GM18520 (cell line): Measurements from ENCODE around the gene NCR1.
"Not testable (repeated sequence)": the region's sequence is repeated elsewhere in the genome, so short reads cannot be mapped to it uniquely, and the experiment has no call there.

Experiments
- ATAC-seq: cut with Tn5 transposase; IDR thresholded peaks from one replicate; pipeline ENCODE4 v1.9.1; 2021; ENCODE audit not compliant: unreplicated experiment

The NCR1 gene

GRCh38 chr19:54905803-54906511 is at the start of gene NCR1:
TSS of gene NCR1 (plus strand) at chr19:54906148. CDS start at chr19:54906188, 40 bp downstream.
- no peak for ATAC-seq

DNA sequence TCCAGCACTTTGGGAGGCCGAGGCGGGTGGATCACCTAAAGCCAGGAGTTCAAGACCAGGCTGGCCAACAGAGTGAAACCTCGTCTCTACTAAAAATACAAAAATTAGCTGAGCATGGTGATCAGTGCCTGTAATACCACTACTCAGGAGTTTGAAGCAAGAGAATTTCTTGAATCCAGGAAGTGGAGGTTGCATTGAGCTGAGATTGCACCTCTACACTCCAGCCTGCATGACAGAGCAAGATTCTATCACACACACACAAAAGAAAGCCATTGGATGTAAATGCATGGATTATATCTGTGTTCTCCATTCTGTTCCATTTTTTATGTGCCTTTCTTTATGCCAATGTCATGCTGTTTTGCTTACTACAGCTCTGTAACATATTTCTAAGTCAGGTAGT is 47.5 kb upstream of the NCR1 start:
- not testable (repeated sequence) for ATAC-seq

DNA sequence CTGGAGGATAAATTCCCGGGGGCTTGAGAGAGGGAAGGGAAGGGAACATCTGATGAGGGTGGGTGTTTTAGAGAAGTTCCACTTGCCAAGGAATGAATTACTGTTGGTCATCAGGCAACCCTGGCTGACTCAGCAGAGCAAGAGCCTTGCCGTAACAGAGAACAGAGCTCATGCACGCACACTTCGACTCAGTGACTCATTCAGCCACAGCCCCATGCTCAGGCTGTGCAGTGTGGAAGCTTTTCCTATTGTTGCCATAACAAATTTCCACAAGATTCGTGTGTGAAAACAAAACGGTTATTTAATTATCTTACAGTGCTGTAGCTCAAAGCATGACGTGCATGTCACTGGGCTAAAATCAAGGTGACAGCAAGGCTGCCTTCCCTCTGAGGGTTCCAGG is 46.5 kb upstream of the NCR1 start:
- not testable (repeated sequence) for ATAC-seq

DNA sequence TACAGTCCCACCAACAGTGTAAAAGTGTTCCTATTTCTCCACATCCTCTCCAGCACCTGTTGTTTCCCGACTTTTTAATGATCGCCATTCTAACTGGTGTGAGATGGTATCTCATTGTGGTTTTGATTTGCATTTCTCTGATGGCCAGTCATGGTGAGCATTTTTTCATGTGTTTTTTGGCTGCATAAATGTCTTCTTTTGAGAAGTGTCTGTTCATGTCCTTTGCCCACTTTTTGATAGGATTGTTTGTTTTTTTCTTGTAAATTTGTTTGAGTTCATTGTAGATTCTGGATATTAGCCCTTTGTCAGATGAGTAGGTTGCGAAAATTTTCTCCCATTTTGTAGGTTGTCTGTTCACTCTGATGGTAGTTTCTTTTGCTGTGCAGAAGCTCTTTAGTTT is 42.5 kb upstream of the NCR1 start:
- ATAC-seq: not testable (repeated sequence)

GRCh38 chr19:54871696-54872095 is 34.3 kb upstream of the NCR1 start:
- ATAC-seq: no peak

GRCh38 chr19:54873990-54874389 is 32.0 kb upstream of the NCR1 start, which contains the start of gene FCAR:
TSS of gene FCAR (plus strand) at chr19:54874235. CDS start at chr19:54874290, 55 bp downstream.
- no peak for ATAC-seq

GRCh38 chr19:54875506-54875905 is 30.4 kb upstream of the NCR1 start:
- no peak for ATAC-seq

GRCh38 chr19:54877471-54877870 is 28.5 kb upstream of the NCR1 start:
- no peak for ATAC-seq

- ATAC-seq: no peak
These were observed 24.1 kb upstream of the NCR1 start for GRCh38 chr19:54881884-54882283.

DNA sequence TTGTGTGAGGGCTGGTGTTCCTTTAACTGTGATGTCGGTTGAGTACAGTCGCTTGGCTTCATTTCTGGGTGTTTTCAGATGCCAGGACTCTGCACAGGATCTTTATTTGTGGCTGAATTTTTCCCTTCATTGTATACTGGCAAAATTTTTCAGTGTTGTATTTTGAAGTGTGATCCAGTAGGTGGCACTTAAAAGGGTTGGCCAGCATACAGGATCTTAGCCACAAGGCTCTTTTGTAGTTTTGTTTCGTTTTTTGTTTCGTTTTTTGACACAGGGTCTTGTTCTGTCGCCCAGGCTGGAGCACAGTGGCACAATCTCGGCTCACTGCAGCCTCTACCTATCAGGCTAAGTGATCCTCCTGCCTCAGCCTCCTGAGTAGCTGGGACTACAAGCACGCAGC is 23.2 kb upstream of the NCR1 start:
- ATAC-seq: no peak

DNA sequence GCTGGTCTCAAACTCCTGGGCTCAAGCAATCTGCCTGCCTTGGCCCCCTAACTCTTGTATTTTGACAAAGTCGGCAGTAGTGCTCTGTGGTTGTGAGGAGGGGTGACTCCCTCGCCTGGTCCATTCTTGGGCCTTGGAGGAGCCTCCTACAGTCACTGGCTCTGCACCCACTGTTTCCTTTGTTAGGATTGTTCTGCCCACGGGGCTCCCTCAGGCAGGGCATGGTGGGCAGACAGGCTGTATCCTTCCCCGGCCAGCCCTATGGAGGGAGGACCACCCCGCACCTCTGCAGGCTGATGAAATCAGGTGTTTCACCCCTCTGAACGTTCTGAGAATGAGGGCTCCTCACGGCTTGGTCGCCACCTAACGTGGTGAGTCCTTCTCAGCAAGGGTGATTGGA is 22.7 kb upstream of the NCR1 start:
- ATAC-seq: no peak

GRCh38 chr19:54888239-54888638 is 17.7 kb upstream of the NCR1 start:
- ATAC-seq: no peak

GRCh38 chr19:54889566-54889965 is 16.4 kb upstream of the NCR1 start:
- no peak for ATAC-seq

- ATAC-seq: no peak
These were observed 12.5 kb upstream of the NCR1 start for GRCh38 chr19:54893406-54893805.

DNA sequence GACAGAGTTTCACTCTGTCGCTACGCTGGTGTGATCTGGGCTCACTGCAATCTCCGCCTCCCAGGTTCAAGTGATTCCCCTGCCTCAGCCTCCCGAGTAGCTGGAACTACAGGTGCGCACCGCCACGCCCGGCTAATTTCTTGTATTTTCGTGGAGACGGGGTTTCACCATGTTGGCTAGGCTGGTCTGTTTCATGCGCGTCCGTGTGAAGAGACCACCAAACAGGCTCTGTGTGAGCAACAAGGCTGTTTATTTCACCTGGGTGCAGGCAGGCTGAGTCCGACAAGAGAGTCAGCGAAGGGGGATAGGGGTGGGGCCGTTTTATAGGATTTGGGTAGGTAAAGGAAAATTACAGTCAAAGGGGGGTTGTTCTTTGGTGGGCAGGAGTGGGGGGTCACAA is 11.8 kb upstream of the NCR1 start:
- ATAC-seq: not testable (repeated sequence)

GRCh38 chr19:54896036-54896435 is 9.9 kb upstream of the NCR1 start:
- ATAC-seq: no peak

DNA sequence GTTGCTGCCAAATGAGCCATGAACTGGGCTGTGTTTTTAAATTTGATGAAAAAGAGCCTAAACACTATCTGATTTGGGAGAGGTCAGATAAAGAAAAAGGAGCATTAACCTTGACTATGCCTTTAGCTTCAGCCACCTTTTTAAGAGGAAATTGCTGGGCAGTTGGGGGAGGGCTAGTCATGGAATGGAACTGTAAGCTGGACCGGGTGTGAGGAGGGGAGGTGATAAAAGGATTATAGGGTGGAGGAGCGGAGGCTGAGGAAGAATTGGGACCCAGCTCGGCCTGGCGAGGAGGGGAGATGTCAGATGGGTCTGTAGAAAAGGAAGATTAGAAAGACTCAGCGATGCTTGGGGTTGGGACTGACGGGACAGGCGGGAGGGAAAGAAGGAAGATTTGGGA is 7.3 kb upstream of the NCR1 start:
- ATAC-seq: not testable (repeated sequence)

GRCh38 chr19:54899646-54900045 is 6.3 kb upstream of the NCR1 start:
- ATAC-seq: not testable (repeated sequence)

DNA sequence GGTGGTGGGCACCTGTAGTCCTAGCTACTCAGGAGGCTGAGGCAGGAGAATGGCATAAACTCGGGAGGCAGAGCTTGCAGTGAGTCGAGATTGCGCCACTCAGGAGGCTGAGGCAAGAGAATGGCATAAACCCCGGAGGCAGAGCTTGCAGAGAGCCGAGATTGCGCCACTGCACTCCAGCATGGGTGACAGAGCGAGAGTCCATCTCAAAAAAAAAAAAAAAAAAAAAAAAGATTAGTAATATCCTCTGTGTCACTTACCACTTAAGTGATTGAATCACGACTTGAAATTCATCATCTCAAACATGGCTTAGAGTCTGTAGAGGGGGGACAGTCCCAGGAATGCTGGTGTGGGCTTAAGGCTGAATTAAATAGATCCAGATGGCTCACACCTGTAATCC is 4.8 kb upstream of the NCR1 start:
- not testable (repeated sequence) for ATAC-seq

- ATAC-seq: no peak
These were observed 3.9 kb upstream of the NCR1 start for GRCh38 chr19:54902061-54902460.

GRCh38 chr19:54903303-54903702 is 2.6 kb upstream of the NCR1 start:
- ATAC-seq: no peak

- ATAC-seq: not testable (repeated sequence)
These were observed 1.7 kb upstream of the NCR1 start for GRCh38 chr19:54904261-54904660.

DNA sequence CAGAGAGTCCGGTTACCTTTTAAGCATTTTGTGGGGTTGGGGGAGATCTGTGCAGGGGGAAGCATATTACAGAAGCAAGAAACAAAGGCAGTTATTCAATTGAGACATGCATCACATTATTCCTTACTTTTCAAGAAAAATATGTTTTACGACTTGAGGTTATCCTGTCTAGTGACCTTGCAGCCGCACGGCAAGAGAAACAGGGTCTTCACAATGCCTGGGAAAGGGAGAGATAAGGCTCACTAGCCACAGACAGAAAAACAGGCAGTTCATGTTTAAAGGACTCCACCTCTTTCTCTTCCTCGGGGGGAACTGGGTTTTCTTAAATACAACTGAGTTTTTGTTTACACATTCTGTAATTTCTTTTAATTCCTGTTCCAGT is 536 bp upstream of the NCR1 start:
- ATAC-seq: no peak
